ENCODE measurements around the gene HBQ1.
"Not testable (repeated sequence)": the region's sequence is repeated elsewhere in the genome, so short reads cannot be mapped to it uniquely, and the experiment has no call there.

Gene HBQ1

GRCh38 chr16:228151-228851 lies 48.0 kb downstream of the HBQ1 start:
- H3K36me3 ChIP-seq (ENCODE audit: insufficient read depth, low read length): peaks cover 48% of the 10 kb centered on the region
- H3K27me3 ChIP-seq (ENCODE audit: insufficient read depth, low read length, poor library complexity): no peaks in the 10 kb centered on the region
- no peaks in the 10 kb centered on the region for H3K9me3 ChIP-seq (ENCODE audit: insufficient read depth, low read length, severe bottlenecking)
- peak overlapping the region; percentile 67 for H3K4me2 ChIP-seq (ENCODE audit: insufficient read depth, low read length)
- H4K20me1 ChIP-seq (ENCODE audit: insufficient read depth, low read length): peaks cover 39% of the 10 kb centered on the region
- peak overlapping the region; percentile 80 for H3K9ac ChIP-seq (ENCODE audit: low read depth, low read length)
- TF ChIP-seq EZH2 (IDR thresholded peaks at IDR 0.05; ENCODE audit: borderline replicate concordance, low read depth, low read length, severe bottlenecking) (no peak), CTCF (IDR thresholded peaks at IDR 0.05; ENCODE audit: borderline replicate concordance, extremely low read depth, low read length, poor library complexity, severe bottlenecking) (no peak)
- H3K4me3 ChIP-seq (ENCODE audit: low read depth in 1 of 2, low read length in 2 of 2): peak overlapping the region; percentile 62 to 80
- peak overlapping the region; percentile 98; the same call in 1 of the 2 replicates for H2AFZ ChIP-seq (ENCODE audit: low read depth, low read length)
- peaks cover 57% of the 10 kb centered on the region for H3K79me2 ChIP-seq (ENCODE audit: insufficient read depth, low read length)
- DNase-seq (no peak), ATAC-seq (ENCODE audit: insufficient read depth, low read depth) (peak; percentile 23)
- H3K4me1 ChIP-seq (ENCODE audit: insufficient read depth, low read length): peaks cover 32% of the 10 kb centered on the region
- peak overlapping the region; percentile 97 for H3K27ac ChIP-seq (ENCODE audit: low read length)

GRCh38 chr16:228852-229730 lies 48.8 kb downstream of the HBQ1 start, which contains the start of gene LUC7L:
LUC7L (minus strand) TSS chr16:229449; CDS start chr16:229339, 110 bp downstream.
- Histone ChIP-seq H3K9me3 (ENCODE audit: insufficient read depth, low read length, severe bottlenecking) (no peaks in the 10 kb centered on the region), H3K36me3 (ENCODE audit: insufficient read depth, low read length) (peaks cover 40% of the 10 kb centered on the region), H2AFZ (ENCODE audit: low read depth, low read length) (peak within 1 kb of the TSS; percentile 98), H3K9ac (ENCODE audit: low read depth, low read length) (peak within 1 kb of the TSS; percentile 80), H3K27me3 (ENCODE audit: insufficient read depth, low read length, poor library complexity) (no peaks in the 10 kb centered on the region), H3K4me1 (ENCODE audit: insufficient read depth, low read length) (peaks cover 39% of the 10 kb centered on the region), H3K79me2 (ENCODE audit: insufficient read depth, low read length) (peaks cover 50% of the 10 kb centered on the region), H3K4me3 (ENCODE audit: low read depth in 1 of 2, low read length in 2 of 2) (peak within 1 kb of the TSS; percentile 62 to 80), H4K20me1 (ENCODE audit: insufficient read depth, low read length) (peaks cover 36% of the 10 kb centered on the region), H3K27ac (ENCODE audit: low read length) (peak within 1 kb of the TSS; percentile 97), H3K4me2 (ENCODE audit: insufficient read depth, low read length) (peak within 1 kb of the TSS; percentile 67)
- TF ChIP-seq CTCF (IDR thresholded peaks at IDR 0.05; ENCODE audit: borderline replicate concordance, extremely low read depth, low read length, poor library complexity, severe bottlenecking) (no peak), EZH2 (IDR thresholded peaks at IDR 0.05; ENCODE audit: borderline replicate concordance, low read depth, low read length, severe bottlenecking) (no peak)
- peak; percentile 94 for ATAC-seq (ENCODE audit: insufficient read depth, low read depth)
- peak; percentile 91 for DNase-seq

GRCh38 chr16:229731-230281 lies 49.5 kb downstream of the HBQ1 start:
- peaks cover 41% of the 10 kb centered on the region for H3K4me1 ChIP-seq (ENCODE audit: insufficient read depth, low read length)
- H3K4me2 ChIP-seq (ENCODE audit: insufficient read depth, low read length): peak overlapping the region; percentile 67
- H3K27me3 ChIP-seq (ENCODE audit: insufficient read depth, low read length, poor library complexity): no peaks in the 10 kb centered on the region
- peaks cover 34% of the 10 kb centered on the region for H4K20me1 ChIP-seq (ENCODE audit: insufficient read depth, low read length)
- peak overlapping the region; percentile 98 for H2AFZ ChIP-seq (ENCODE audit: low read depth, low read length)
- TF ChIP-seq EZH2 (IDR thresholded peaks at IDR 0.05; ENCODE audit: borderline replicate concordance, low read depth, low read length, severe bottlenecking) (no peak), CTCF (IDR thresholded peaks at IDR 0.05; ENCODE audit: borderline replicate concordance, extremely low read depth, low read length, poor library complexity, severe bottlenecking) (no peak)
- H3K4me3 ChIP-seq (ENCODE audit: low read depth in 1 of 2, low read length in 2 of 2): peak overlapping the region; percentile 62 to 80; a peak in 3 of 4 replicates
- no peaks in the 10 kb centered on the region for H3K9me3 ChIP-seq (ENCODE audit: insufficient read depth, low read length, severe bottlenecking)
- H3K9ac ChIP-seq (ENCODE audit: low read depth, low read length): peak overlapping the region; percentile 80
- no peak for ATAC-seq (ENCODE audit: insufficient read depth, low read depth)
- H3K36me3 ChIP-seq (ENCODE audit: insufficient read depth, low read length): peaks cover 34% of the 10 kb centered on the region
- DNase-seq: no peak
- peaks cover 43% of the 10 kb centered on the region for H3K79me2 ChIP-seq (ENCODE audit: insufficient read depth, low read length)
- peak overlapping the region; percentile 97; the same call in 1 of the 2 replicates for H3K27ac ChIP-seq (ENCODE audit: low read length)

- H2AFZ ChIP-seq (ENCODE audit: low read depth, low read length): not testable (repeated sequence)
Observed at GRCh38 chr16:230351-230750, 50.1 kb downstream of the HBQ1 start.

More at GRCh38 chr16:230351-230750, 50.1 kb downstream of the HBQ1 start:
- DNase-seq; H3K9me3 ChIP-seq (ENCODE audit: insufficient read depth, low read length, severe bottlenecking); H3K27ac ChIP-seq (ENCODE audit: low read length); H3K4me2 ChIP-seq (ENCODE audit: insufficient read depth, low read length); H3K4me3 ChIP-seq (ENCODE audit: low read depth in 1 of 2, low read length in 2 of 2); ATAC-seq (ENCODE audit: insufficient read depth, low read depth); H3K27me3 ChIP-seq (ENCODE audit: insufficient read depth, low read length, poor library complexity); H3K9ac ChIP-seq (ENCODE audit: low read depth, low read length): not testable (repeated sequence)
- Histone ChIP-seq H3K79me2 (ENCODE audit: insufficient read depth, low read length) (peaks cover 43% of the 10 kb centered on the region), H3K36me3 (ENCODE audit: insufficient read depth, low read length) (peaks cover 29% of the 10 kb centered on the region), H3K4me1 (ENCODE audit: insufficient read depth, low read length) (peaks cover 40% of the 10 kb centered on the region), H4K20me1 (ENCODE audit: insufficient read depth, low read length) (peaks cover 36% of the 10 kb centered on the region)
